DND-41 (cell line): Measurements from ENCODE around the gene IREB2.

Experiments
- ATAC-seq: fragments of 200-7000 bp; cut with Tn5 transposase; 3 replicates; pipeline ENCODE4 v1.9.1; 2021; ENCODE audit warnings: low read depth; ENCODE audit not compliant: insufficient read depth
- DNase-seq: peaks from one replicate; pipeline ENCODE4 v3.0.0-alpha.2; 2020
- H2AFZ ChIP-seq: 2 replicates; pipeline ENCODE4 v1.6.0; 2012; ENCODE audit warnings: low read depth, low read length
- H3K27ac ChIP-seq: 2 replicates; pipeline ENCODE4 v1.5.1; 2012; ENCODE audit warnings: low read length, inconsistent platforms
- H3K27me3 ChIP-seq: fragments of 200-600 bp; sonication (generic); 2 replicates; pipeline ENCODE4 v1.6.0; 2012; ENCODE audit warnings: low read length, mild to moderate bottlenecking, inconsistent platforms; ENCODE audit not compliant: insufficient read depth, poor library complexity
- H3K36me3 ChIP-seq: 2 replicates; pipeline ENCODE4 v1.5.1; 2012; ENCODE audit warnings: low read length, inconsistent platforms; ENCODE audit not compliant: insufficient read depth
- H3K4me1 ChIP-seq: 2 replicates; pipeline ENCODE4 v1.5.1; 2012; ENCODE audit warnings: mild to moderate bottlenecking, low read length; ENCODE audit not compliant: insufficient read depth
- H3K4me2 ChIP-seq: 2 replicates; pipeline ENCODE4 v1.6.0; 2012; ENCODE audit warnings: mild to moderate bottlenecking, moderate library complexity, low read length, inconsistent platforms; ENCODE audit not compliant: insufficient read depth
- H3K4me3 ChIP-seq, 2 experiments: fragments of 200-600 bp in 1 of 2; shearing (Covaris generic) in 1 of 2; 2 replicates each; pipeline ENCODE4 v1.5.1; 2012 to 2016; ENCODE audit warnings: inconsistent platforms in 2 of 2, low read length in 2 of 2, mild to moderate bottlenecking in 2 of 2, low read depth in 1 of 2, moderate library complexity in 1 of 2
- H3K79me2 ChIP-seq: 2 replicates; pipeline ENCODE4 v1.6.0; 2012; ENCODE audit warnings: low read length, inconsistent platforms; ENCODE audit not compliant: insufficient read depth
- H3K9ac ChIP-seq: 2 replicates; pipeline ENCODE4 v1.6.0; 2012; ENCODE audit warnings: low read depth, mild to moderate bottlenecking, inconsistent platforms, low read length, moderate library complexity
- H3K9me3 ChIP-seq: 2 replicates; pipeline ENCODE4 v1.5.1; 2012; ENCODE audit warnings: low read length, moderate library complexity, mild to moderate bottlenecking, inconsistent platforms; ENCODE audit not compliant: insufficient read depth, severe bottlenecking
- H4K20me1 ChIP-seq: 2 replicates; pipeline ENCODE4 v1.6.0; 2012; ENCODE audit warnings: low read length; ENCODE audit not compliant: insufficient read depth
- EZH2 ChIP-seq: IDR thresholded peaks from 3 replicates; pipeline ENCODE4 v1.6.1; 2012; ENCODE audit warnings: borderline replicate concordance, low read depth, mild to moderate bottlenecking, moderate library complexity, low read length, inconsistent platforms; ENCODE audit not compliant: severe bottlenecking
- TF ChIP-seq, protein P1 (sequence below): IDR thresholded peaks from 2 replicates; pipeline ENCODE4 v1.5.1; 2012; ENCODE audit warnings: borderline replicate concordance, low read length, moderate library complexity, mild to moderate bottlenecking; ENCODE audit not compliant: poor library complexity, severe bottlenecking; ENCODE audit errors: extremely low read depth

IREB2 gene

DNA sequence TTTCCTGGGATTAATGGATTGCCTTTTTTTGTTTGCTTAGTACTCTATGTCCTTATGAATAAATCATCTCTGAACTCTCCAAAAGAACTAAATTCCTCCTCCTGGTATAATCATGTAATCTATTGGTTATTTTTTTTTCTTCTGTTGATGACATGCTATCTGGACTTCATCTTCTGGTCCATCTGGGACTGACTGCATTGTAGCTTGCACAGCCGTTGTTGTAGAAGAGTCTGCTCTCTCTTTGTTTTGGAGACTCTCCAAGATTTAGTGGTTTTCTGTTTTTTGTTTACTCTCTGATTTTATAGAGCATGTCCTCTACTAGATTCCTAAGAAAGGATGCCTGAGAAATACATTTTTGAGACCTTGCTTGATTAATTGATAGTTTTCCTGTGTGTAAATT lies 19.1 kb downstream of the IREB2 start:
- H3K79me2 ChIP-seq, result peaks cover 99% of the 10 kb centered on the region
- no peak overlapping the region for H3K4me3 ChIP-seq
- ATAC-seq (no peak), DNase-seq (no peak)
- H3K4me2 ChIP-seq, result no peak overlapping the region
- no peak overlapping the region for H3K9ac ChIP-seq
- H3K36me3 ChIP-seq, result peaks cover 12% of the 10 kb centered on the region
- TF ChIP-seq EZH2, result no peak
- TF ChIP-seq, protein P1, sequence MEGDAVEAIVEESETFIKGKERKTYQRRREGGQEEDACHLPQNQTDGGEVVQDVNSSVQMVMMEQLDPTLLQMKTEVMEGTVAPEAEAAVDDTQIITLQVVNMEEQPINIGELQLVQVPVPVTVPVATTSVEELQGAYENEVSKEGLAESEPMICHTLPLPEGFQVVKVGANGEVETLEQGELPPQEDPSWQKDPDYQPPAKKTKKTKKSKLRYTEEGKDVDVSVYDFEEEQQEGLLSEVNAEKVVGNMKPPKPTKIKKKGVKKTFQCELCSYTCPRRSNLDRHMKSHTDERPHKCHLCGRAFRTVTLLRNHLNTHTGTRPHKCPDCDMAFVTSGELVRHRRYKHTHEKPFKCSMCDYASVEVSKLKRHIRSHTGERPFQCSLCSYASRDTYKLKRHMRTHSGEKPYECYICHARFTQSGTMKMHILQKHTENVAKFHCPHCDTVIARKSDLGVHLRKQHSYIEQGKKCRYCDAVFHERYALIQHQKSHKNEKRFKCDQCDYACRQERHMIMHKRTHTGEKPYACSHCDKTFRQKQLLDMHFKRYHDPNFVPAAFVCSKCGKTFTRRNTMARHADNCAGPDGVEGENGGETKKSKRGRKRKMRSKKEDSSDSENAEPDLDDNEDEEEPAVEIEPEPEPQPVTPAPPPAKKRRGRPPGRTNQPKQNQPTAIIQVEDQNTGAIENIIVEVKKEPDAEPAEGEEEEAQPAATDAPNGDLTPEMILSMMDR, result no peak
- H2AFZ ChIP-seq, result no peak overlapping the region
- H3K9me3 ChIP-seq, result no peaks in the 10 kb centered on the region
- peaks cover 79% of the 10 kb centered on the region for H4K20me1 ChIP-seq
- H3K27ac ChIP-seq, result no peak overlapping the region
- H3K4me1 ChIP-seq, result no peaks in the 10 kb centered on the region
- H3K27me3 ChIP-seq, result no peaks in the 10 kb centered on the region

DNA sequence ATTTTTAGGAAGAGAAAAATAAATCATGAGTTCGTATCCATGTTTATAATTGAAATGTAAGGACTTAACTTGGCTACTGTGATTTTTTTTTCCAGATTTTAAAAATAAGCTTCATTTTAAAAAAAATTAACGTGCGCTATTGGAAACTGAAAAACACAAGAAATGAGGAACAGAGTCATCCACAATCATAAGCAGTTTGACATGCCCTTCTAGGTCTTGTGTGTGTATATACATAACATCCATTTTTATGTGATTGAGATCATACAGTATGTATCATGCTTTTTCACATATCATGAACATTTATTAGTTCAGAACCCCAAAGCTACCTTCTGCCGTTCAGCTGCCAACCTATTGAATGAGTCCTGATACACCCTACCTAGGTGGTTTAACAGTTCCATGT lies 22.7 kb downstream of the IREB2 start:
- Histone ChIP-seq H3K36me3 (peaks cover 41% of the 10 kb centered on the region), H2AFZ (no peak overlapping the region), H3K4me1 (no peaks in the 10 kb centered on the region), H3K27me3 (no peaks in the 10 kb centered on the region), H3K9ac (no peak overlapping the region), H4K20me1 (peaks cover 59% of the 10 kb centered on the region), H3K4me2 (no peak overlapping the region), H3K9me3 (no peaks in the 10 kb centered on the region), H3K27ac (no peak overlapping the region), H3K4me3 (no peak overlapping the region), H3K79me2 (peaks cover 78% of the 10 kb centered on the region)
- TF ChIP-seq, protein P1, result no peak
- no peak for TF ChIP-seq EZH2
- DNase-seq (no peak), ATAC-seq (no peak)

DNA sequence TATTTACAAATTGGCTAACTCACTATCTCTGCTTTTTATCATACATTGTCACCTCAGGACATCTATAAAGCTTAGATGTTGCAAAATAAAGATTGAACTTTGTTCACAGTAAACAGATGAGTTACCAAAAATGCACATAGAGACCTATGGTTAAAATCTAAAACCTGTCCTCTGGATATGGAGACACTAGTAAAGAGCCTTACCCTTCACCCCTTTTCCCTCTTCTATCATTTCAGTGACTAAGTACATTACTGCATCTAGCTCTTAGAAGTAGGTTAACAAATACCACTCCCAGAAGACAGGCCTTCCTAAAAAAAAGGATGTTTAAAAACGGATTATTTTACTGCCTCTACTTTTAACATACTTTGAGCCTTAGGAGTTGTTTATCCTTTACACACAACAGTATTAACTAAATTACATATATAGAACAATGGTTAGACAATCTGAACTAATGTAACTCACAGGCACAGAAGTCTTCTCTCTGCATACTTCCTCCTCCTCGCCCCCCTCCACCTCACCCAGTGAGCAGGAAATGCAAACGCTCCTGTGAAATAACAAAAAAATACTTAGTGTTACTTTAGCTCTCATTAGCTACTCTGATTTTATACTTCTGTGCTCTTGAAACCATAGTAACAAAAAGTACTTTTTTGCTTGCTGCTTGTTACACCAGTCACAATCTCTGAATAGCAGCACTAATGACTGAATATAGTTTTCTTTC lies 23.3 kb downstream of the IREB2 start:
- Histone ChIP-seq H2AFZ (no peak overlapping the region), H3K4me2 (no peak overlapping the region), H3K36me3 (peaks cover 46% of the 10 kb centered on the region), H3K4me3 (no peak overlapping the region), H3K9me3 (no peaks in the 10 kb centered on the region), H3K27ac (no peak overlapping the region), H4K20me1 (peaks cover 53% of the 10 kb centered on the region), H3K27me3 (no peaks in the 10 kb centered on the region), H3K9ac (no peak overlapping the region), H3K79me2 (peaks cover 72% of the 10 kb centered on the region), H3K4me1 (no peaks in the 10 kb centered on the region)
- DNase-seq (peak; percentile 10), ATAC-seq (peak; percentile 69)
- TF ChIP-seq EZH2, result no peak
- TF ChIP-seq, protein P1, result no peak
